ENCODE results near the gene ZC3H18.
"Not testable (repeated sequence)": the region's sequence is repeated elsewhere in the genome, so short reads cannot be mapped to it uniquely, and the experiment has no call there.

ZC3H18 gene

DNA sequence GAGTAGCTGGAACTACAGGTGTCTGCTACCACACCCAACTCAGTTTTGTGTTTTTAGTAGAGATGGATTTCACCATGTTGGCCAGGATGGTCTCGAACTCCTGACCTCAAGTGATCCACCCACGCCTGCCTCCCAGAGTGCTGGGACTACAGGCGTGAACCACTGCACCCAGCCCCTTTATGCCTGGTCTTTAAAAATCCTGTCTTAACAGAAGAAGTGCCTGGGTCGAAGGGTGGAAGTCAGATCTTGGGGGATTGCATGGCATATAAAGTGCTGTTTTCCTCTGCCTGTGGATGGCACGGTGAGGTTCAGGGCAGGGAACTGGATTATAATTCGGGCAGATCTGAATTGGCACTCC, 30.3 kb downstream of the ZC3H18 start:
- H3K27me3 ChIP-seq (ENCODE audit: insufficient read depth, insufficient read length), result no peaks in the 10 kb centered on the region
- peaks cover 75% of the 10 kb centered on the region for H3K36me3 ChIP-seq (ENCODE audit: insufficient read depth, insufficient read length, low read length)
- no peak overlapping the region for H3K9ac ChIP-seq (ENCODE audit: insufficient read length, low read depth)
- TF ChIP-seq ZNF274 (IDR thresholded peaks at IDR 0.05; ENCODE audit: low read depth, low read length) (no peak), SUZ12 (IDR thresholded peaks at IDR 0.05; ENCODE audit: extremely low read depth, insufficient read depth, insufficient read length) (no peak), YY1 (IDR thresholded peaks at IDR 0.05; ENCODE audit: insufficient read depth, insufficient read length) (no peak)
- DNase-seq (ENCODE audit: low read depth, low spot score), result no peak
- H3K4me1 ChIP-seq (ENCODE audit: insufficient read depth, insufficient read length), result peaks cover 2% of the 10 kb centered on the region
- H3K4me3 ChIP-seq (ENCODE audit: insufficient read length, low read depth), result no peak overlapping the region
- no peaks in the 10 kb centered on the region for H3K9me3 ChIP-seq (ENCODE audit: insufficient read depth, low read length)

DNA sequence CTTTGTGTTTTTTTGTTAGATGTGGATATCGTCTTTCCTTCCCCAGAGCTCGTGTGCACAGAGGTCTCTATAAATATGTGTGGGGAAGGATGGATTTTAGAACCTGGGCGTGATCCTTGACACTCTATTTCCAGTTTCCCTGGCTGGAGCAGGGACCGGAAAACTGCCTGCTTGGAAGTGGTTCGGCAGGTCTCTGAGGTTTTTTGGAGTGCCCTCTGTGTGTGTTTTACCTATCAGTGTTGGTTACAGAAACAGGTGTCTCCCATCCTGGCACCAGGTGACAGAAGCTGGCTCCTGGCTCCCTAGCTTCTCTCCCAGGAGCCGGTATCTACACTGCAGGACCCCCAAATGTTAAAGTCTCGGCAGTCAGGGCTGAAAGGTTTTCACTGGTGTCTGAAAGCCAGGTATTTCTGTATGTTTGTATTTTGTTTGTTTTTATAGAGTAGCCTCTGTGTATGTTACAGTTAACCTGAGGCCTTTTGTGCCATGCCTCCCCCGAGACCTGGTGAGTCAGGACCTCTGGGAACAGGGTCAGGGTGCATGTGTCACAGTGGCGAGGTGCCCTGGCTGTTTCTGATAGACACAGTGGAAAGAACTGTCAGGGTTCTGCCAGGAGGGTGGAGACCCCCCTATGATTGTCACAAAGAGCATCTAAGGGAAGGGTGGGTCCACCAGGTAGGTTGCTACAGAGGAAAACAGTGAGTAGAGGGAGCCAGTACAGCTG, 31.3 kb downstream of the ZC3H18 start:
- Histone ChIP-seq H3K36me3 (ENCODE audit: insufficient read depth, insufficient read length, low read length) (peaks cover 81% of the 10 kb centered on the region), H3K27me3 (ENCODE audit: insufficient read depth, insufficient read length) (no peaks in the 10 kb centered on the region), H3K4me1 (ENCODE audit: insufficient read depth, insufficient read length) (peaks cover 2% of the 10 kb centered on the region), H3K4me3 (ENCODE audit: insufficient read length, low read depth) (no peak overlapping the region), H3K9me3 (ENCODE audit: insufficient read depth, low read length) (no peaks in the 10 kb centered on the region), H3K9ac (ENCODE audit: insufficient read length, low read depth) (no peak overlapping the region)
- no peak for DNase-seq (ENCODE audit: low read depth, low spot score)
- TF ChIP-seq SUZ12 (IDR thresholded peaks at IDR 0.05; ENCODE audit: extremely low read depth, insufficient read depth, insufficient read length) (no peak), ZNF274 (IDR thresholded peaks at IDR 0.05; ENCODE audit: low read depth, low read length) (no peak), YY1 (IDR thresholded peaks at IDR 0.05; ENCODE audit: insufficient read depth, insufficient read length) (no peak)

DNA sequence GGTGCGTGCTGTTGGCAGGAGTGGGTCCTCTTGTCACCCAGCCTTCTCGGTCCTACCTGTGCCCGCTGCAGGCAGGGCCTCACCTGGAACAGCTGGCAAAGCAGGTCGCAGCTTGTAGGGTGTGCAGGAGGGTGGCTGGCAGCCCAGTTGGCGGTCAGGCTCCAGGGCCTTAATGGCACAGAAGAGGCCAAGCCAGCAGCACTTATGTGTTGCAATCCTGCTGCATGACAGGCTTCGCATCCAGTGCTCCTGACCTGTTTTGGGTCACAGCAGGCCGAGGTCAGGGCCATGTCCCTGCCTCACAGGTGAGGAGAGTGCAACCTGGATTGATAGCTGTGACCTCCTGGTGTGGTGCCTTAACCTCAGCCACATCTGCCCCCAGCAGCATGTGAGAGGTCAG, 31.9 kb downstream of the ZC3H18 start:
- H3K4me1 ChIP-seq (ENCODE audit: insufficient read depth, insufficient read length), result peaks cover 2% of the 10 kb centered on the region
- no peak for DNase-seq (ENCODE audit: low read depth, low spot score)
- TF ChIP-seq YY1 (IDR thresholded peaks at IDR 0.05; ENCODE audit: insufficient read depth, insufficient read length), result no peak
- no peak for TF ChIP-seq SUZ12 (IDR thresholded peaks at IDR 0.05; ENCODE audit: extremely low read depth, insufficient read depth, insufficient read length)
- TF ChIP-seq ZNF274 (IDR thresholded peaks at IDR 0.05; ENCODE audit: low read depth, low read length), result no peak
- H3K9me3 ChIP-seq (ENCODE audit: insufficient read depth, low read length), result no peaks in the 10 kb centered on the region
- no peak overlapping the region for H3K4me3 ChIP-seq (ENCODE audit: insufficient read length, low read depth)
- peaks cover 87% of the 10 kb centered on the region for H3K36me3 ChIP-seq (ENCODE audit: insufficient read depth, insufficient read length, low read length)
- H3K27me3 ChIP-seq (ENCODE audit: insufficient read depth, insufficient read length), result no peaks in the 10 kb centered on the region
- no peak overlapping the region for H3K9ac ChIP-seq (ENCODE audit: insufficient read length, low read depth)

DNA sequence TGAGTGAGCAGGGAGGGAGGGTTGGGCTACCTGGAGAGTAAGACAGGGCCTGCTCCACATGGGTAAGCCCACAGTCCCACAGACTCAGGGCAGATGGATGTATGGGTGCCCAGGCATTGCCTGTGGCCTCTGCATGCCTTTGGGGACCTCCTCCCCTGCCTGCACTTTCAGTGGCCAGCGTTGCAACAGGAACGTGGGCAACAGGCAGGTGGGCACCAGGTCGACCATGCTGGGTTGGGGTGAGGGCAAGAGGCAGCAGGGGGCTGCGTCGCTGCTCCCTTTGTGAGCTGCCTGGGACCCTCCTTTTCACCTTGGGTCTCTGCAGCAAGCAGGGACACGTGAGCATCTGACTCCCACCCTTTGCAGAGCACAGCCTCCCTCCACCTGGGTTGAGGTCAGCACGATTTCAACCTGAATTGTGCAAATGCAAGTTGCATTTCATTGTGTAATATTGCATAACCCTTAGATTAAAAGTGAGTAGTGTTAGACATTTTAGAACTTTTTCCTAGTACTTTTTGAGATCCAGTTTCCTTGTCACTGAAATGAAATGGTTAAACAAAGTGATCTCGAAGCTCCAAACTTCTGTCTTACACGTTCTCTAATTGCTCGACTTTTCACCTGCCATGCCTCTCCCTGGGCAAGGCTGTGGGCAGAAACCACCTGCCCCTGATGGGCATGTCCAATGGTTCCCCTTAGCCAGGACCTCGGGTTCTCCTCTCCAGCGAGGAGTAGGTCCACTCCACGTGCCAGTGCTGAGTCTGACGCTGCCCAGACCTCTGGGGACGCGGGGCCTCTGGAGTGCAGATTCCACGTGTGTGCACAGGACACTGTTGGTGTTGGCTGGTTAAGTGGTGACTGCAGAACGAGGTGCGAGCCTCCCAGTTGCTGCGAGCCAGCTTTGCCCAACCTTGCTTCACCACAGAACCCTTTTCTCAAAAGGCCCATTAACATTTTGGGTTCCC, 35.3 kb downstream of the ZC3H18 start:
- no peaks in the 10 kb centered on the region for H3K27me3 ChIP-seq (ENCODE audit: insufficient read depth, insufficient read length)
- H3K4me3 ChIP-seq (ENCODE audit: insufficient read length, low read depth), result no peak overlapping the region
- H3K9ac ChIP-seq (ENCODE audit: insufficient read length, low read depth), result no peak overlapping the region
- DNase-seq (ENCODE audit: low read depth, low spot score), result no peak
- no peaks in the 10 kb centered on the region for H3K9me3 ChIP-seq (ENCODE audit: insufficient read depth, low read length)
- TF ChIP-seq ZNF274 (IDR thresholded peaks at IDR 0.05; ENCODE audit: low read depth, low read length), result no peak
- no peak for TF ChIP-seq YY1 (IDR thresholded peaks at IDR 0.05; ENCODE audit: insufficient read depth, insufficient read length)
- TF ChIP-seq SUZ12 (IDR thresholded peaks at IDR 0.05; ENCODE audit: extremely low read depth, insufficient read depth, insufficient read length), result no peak
- H3K36me3 ChIP-seq (ENCODE audit: insufficient read depth, insufficient read length, low read length), result peaks cover 90% of the 10 kb centered on the region
- H3K4me1 ChIP-seq (ENCODE audit: insufficient read depth, insufficient read length), result no peaks in the 10 kb centered on the region

DNA sequence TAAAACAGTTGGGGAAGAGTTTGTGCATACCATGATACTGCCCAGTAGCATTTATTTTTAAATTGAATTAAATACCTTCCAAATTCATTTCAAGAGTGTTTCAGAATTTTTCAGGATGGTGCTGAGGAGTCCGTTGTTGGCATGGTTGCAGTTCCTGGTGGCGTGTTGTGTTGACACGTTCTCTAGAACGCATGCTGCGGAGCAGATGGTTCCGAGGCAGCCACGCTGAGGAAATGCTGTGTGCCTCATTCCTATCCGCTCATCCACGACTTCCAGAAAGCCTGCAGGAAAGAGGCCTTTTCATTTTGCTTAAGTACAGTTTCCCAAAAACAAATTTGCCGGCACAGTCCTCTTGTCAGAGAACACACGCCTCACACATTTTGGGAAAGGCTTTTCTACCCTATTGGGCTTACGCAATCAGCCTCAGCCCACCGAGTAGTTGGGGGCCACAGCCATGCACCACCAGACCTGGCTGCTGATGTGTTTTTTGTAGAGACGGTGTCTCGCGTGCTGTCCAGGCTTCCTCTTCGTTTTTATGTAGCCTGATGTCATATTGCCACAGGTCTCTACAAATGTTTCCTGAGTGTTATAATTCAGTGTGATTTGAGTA, 36.0 kb downstream of the ZC3H18 start:
- no peak overlapping the region for H3K4me3 ChIP-seq (ENCODE audit: insufficient read length, low read depth)
- no peak overlapping the region for H3K9ac ChIP-seq (ENCODE audit: insufficient read length, low read depth)
- no peak for TF ChIP-seq SUZ12 (IDR thresholded peaks at IDR 0.05; ENCODE audit: extremely low read depth, insufficient read depth, insufficient read length)
- TF ChIP-seq YY1 (IDR thresholded peaks at IDR 0.05; ENCODE audit: insufficient read depth, insufficient read length), result no peak
- no peak for TF ChIP-seq ZNF274 (IDR thresholded peaks at IDR 0.05; ENCODE audit: low read depth, low read length)
- H3K4me1 ChIP-seq (ENCODE audit: insufficient read depth, insufficient read length), result no peaks in the 10 kb centered on the region
- H3K9me3 ChIP-seq (ENCODE audit: insufficient read depth, low read length), result no peaks in the 10 kb centered on the region
- peaks cover 90% of the 10 kb centered on the region for H3K36me3 ChIP-seq (ENCODE audit: insufficient read depth, insufficient read length, low read length)
- H3K27me3 ChIP-seq (ENCODE audit: insufficient read depth, insufficient read length), result no peaks in the 10 kb centered on the region
- no peak for DNase-seq (ENCODE audit: low read depth, low spot score)

DNA sequence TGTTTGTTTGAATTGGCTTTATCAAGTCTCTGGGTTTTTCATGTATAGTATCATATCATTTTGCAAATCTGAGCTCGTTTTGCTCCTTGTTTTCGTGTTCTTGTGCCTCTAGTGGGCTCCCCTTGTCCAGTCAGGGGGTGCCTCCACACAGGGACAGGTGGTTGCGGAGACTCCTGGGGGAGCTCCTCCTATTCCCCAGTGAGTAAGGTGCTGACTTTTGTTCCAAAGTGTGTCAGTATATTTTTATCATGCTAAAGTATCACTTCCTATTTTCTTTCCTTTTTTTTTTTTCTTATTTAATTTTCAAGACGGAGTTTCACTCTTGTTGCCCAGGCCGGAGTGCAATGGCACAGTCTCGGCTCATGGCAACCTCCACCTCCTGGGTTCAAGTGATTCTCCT, 37.9 kb downstream of the ZC3H18 start:
- H3K4me1 ChIP-seq (ENCODE audit: insufficient read depth, insufficient read length), result no peaks in the 10 kb centered on the region
- no peak for DNase-seq (ENCODE audit: low read depth, low spot score)
- H3K36me3 ChIP-seq (ENCODE audit: insufficient read depth, insufficient read length, low read length), result peaks cover 93% of the 10 kb centered on the region
- TF ChIP-seq SUZ12 (IDR thresholded peaks at IDR 0.05; ENCODE audit: extremely low read depth, insufficient read depth, insufficient read length) (no peak), YY1 (IDR thresholded peaks at IDR 0.05; ENCODE audit: insufficient read depth, insufficient read length) (no peak), ZNF274 (IDR thresholded peaks at IDR 0.05; ENCODE audit: low read depth, low read length) (no peak)
- H3K9me3 ChIP-seq (ENCODE audit: insufficient read depth, low read length), result no peaks in the 10 kb centered on the region
- no peak overlapping the region for H3K4me3 ChIP-seq (ENCODE audit: insufficient read length, low read depth)
- H3K27me3 ChIP-seq (ENCODE audit: insufficient read depth, insufficient read length), result no peaks in the 10 kb centered on the region
- no peak overlapping the region for H3K9ac ChIP-seq (ENCODE audit: insufficient read length, low read depth)

GRCh38 chr16:88609426-88609825, 39.2 kb downstream of the ZC3H18 start:
- H3K27me3 ChIP-seq (ENCODE audit: insufficient read depth, insufficient read length); H3K4me3 ChIP-seq (ENCODE audit: insufficient read length, low read depth); H3K9me3 ChIP-seq (ENCODE audit: insufficient read depth, low read length); H3K9ac ChIP-seq (ENCODE audit: insufficient read length, low read depth); H3K4me1 ChIP-seq (ENCODE audit: insufficient read depth, insufficient read length); DNase-seq (ENCODE audit: low read depth, low spot score): not testable (repeated sequence)
- H3K36me3 ChIP-seq (ENCODE audit: insufficient read depth, insufficient read length, low read length), result peaks cover 94% of the 10 kb centered on the region
